GM23338 (cell line): Measurements from ENCODE around the gene PA2G4. TPM values are rescaled to one million over a fixed set of nuclear protein-coding genes. Genes with fewer than 3 reads are reported as not detected.
A peak's percentile ranks its signal among the peaks of the same experiment; 100 is the strongest.

ENCODE experiments used
- ATAC-seq: fragments of 200-7000 bp; cut with Tn5 transposase; 3 replicates; pipeline ENCODE4 v1.9.1; 2020
- DNase-seq: peaks from one replicate; pipeline ENCODE4 v3.0.0-alpha.2; 2015; ENCODE audit warnings: low spot score
- H2AFZ ChIP-seq: fragments of 200-600 bp; sonication (generic); 2 replicates; pipeline ENCODE4 v1.8.0; 2016; ENCODE audit warnings: antibody characterized with exemption, mild to moderate bottlenecking, moderate library complexity
- H3F3A ChIP-seq: fragments of 200-600 bp; sonication (generic); replicated peaks from 2 replicates; pipeline ENCODE4 v1.8.0; 2017; ENCODE audit warnings: antibody characterized with exemption, mixed run types, low read depth
- H3K27ac ChIP-seq: fragments of 200-600 bp; sonication (generic); 2 replicates; pipeline ENCODE4 v1.6.1; 2016; ENCODE audit warnings: low read depth
- H3K27me3 ChIP-seq: fragments of 200-600 bp; sonication (generic); 2 replicates; pipeline ENCODE4 v1.8.0; 2016; ENCODE audit warnings: mild to moderate bottlenecking, mixed run types, moderate library complexity; ENCODE audit not compliant: insufficient read depth
- H3K36me3 ChIP-seq: fragments of 200-600 bp; sonication (generic); 2 replicates; pipeline ENCODE4 v1.8.0; 2016; ENCODE audit warnings: mild to moderate bottlenecking; ENCODE audit not compliant: insufficient read depth
- H3K4me1 ChIP-seq: fragments of 200-600 bp; sonication (generic); 2 replicates; pipeline ENCODE4 v1.8.0; 2016; ENCODE audit warnings: mild to moderate bottlenecking, moderate library complexity; ENCODE audit not compliant: insufficient read depth
- H3K4me2 ChIP-seq: fragments of 200-600 bp; sonication (generic); 2 replicates; pipeline ENCODE4 v1.7.1; 2017; ENCODE audit warnings: mixed run types
- H3K4me3 ChIP-seq: fragments of 200-600 bp; sonication (generic); 2 replicates; pipeline ENCODE4 v1.6.1; 2016; ENCODE audit warnings: mixed run types
- H3K79me2 ChIP-seq: fragments of 200-600 bp; sonication (generic); replicated peaks from 2 replicates; pipeline ENCODE4 v1.8.0; 2017; ENCODE audit warnings: mild to moderate bottlenecking; ENCODE audit not compliant: insufficient read depth
- H3K9me2 ChIP-seq: fragments of 200-600 bp; sonication (generic); 2 replicates; pipeline ENCODE4 v1.8.0; 2017; ENCODE audit not compliant: insufficient read depth
- H4K20me1 ChIP-seq: fragments of 200-600 bp; sonication (generic); replicated peaks from 2 replicates; pipeline ENCODE4 v1.8.0; 2017; ENCODE audit warnings: mild to moderate bottlenecking; ENCODE audit not compliant: insufficient read depth
- H3K27ac Mint-ChIP-seq: 2 replicates; pipeline ENCODE4 v1.8.0; 2020; ENCODE audit warnings: inconsistent platforms, mild to moderate bottlenecking, moderate library complexity, mixed read lengths
- H3K27me3 Mint-ChIP-seq: 3 replicates; pipeline ENCODE4 v1.8.0; 2022; ENCODE audit warnings: low read depth, mild to moderate bottlenecking, moderate library complexity, mixed read lengths, inconsistent platforms; ENCODE audit not compliant: insufficient read depth, poor library complexity
- H3K36me3 Mint-ChIP-seq: 3 replicates; pipeline ENCODE4 v1.8.0; 2021; ENCODE audit warnings: low read depth, mild to moderate bottlenecking, inconsistent platforms, moderate library complexity, mixed read lengths
- H3K4me1 Mint-ChIP-seq: 3 replicates; pipeline ENCODE4 v1.8.0; 2020; ENCODE audit warnings: mild to moderate bottlenecking, inconsistent platforms, mixed read lengths
- H3K4me3 Mint-ChIP-seq: 3 replicates; pipeline ENCODE4 v1.8.0; 2021; ENCODE audit warnings: moderate library complexity, mild to moderate bottlenecking, inconsistent platforms, mixed read lengths
- H3K9me3 Mint-ChIP-seq: 3 replicates; pipeline ENCODE4 v1.8.0; 2020; ENCODE audit warnings: moderate library complexity, mild to moderate bottlenecking, inconsistent platforms, mixed read lengths
- POLR2AphosphoS5 ChIP-seq: IDR thresholded peaks from 2 replicates; pipeline ENCODE4 v1.6.1; 2016; ENCODE audit warnings: antibody characterized with exemption, low read depth
- ZNF114 ChIP-seq: fragments of 250-450 bp; sonication (Bioruptor Pico); IDR thresholded peaks from 2 replicates; pipeline ENCODE4 v1.5.0; 2020; ENCODE audit warnings: mild to moderate bottlenecking, moderate library complexity
- polyA plus RNA-seq: library from polyadenylated mRNA; unstranded; fragments of >200 nt; fragmentation: Nextera tagmentation; extraction: Ambion mirVana; gene quantifications from 2 replicates; pipeline ENCODE4 v1.2.1, GENCODE V29; 2016
- total RNA-seq: library from RNA; depleted of rRNA; stranded (reverse); fragments of >200 nt; shearing (Covaris generic); gene quantifications from 2 replicates; pipeline ENCODE4 v1.2.3, GENCODE V29; 2014
- TF ChIP-seq, protein P1 (sequence below): fragments of 250-450 bp; sonication (Bioruptor Pico); IDR thresholded peaks from 2 replicates; pipeline ENCODE4 v1.5.0; 2020; ENCODE audit warnings: mild to moderate bottlenecking, moderate library complexity
- TF ChIP-seq, protein P2 (sequence below), 2 experiments: fragments of 200-600 bp in 1 of 2; sonication (generic) in 1 of 2; conservative IDR thresholded peaks; 2 replicates each; pipeline versions ENCODE4 v1.5.1 to v1.6.1; 2016 to 2017; ENCODE audit warnings: antibody characterized with exemption in 2 of 2, low read depth in 2 of 2, mild to moderate bottlenecking in 2 of 2, moderate library complexity in 1 of 2

The PA2G4 gene
- total and polyA plus RNA-seq, 2 experiments from 2014 or later = 237 to 373 TPM

- H3K4me2 ChIP-seq = peak overlapping the region; percentile 89
- H3K9me2 ChIP-seq = no peaks in the 10 kb centered on the region
- ATAC-seq = peak; percentile 87
- peaks cover 13% of the 10 kb centered on the region; the same call in 1 of the 2 replicates for H3K79me2 ChIP-seq
- peak overlapping the region; percentile 98 for H3K27ac ChIP-seq
- peaks cover 17% of the 10 kb centered on the region for H3K4me1 ChIP-seq
- peak overlapping the region; percentile 90 for H3K4me3 ChIP-seq
- H3K4me3 Mint-ChIP-seq = peak overlapping the region; percentile 96
- no peaks in the 10 kb centered on the region; the same call in 2 of the 3 replicates for H3K9me3 Mint-ChIP-seq
- H3K36me3 Mint-ChIP-seq = peaks cover 18% of the 10 kb centered on the region
- peak overlapping the region; percentile 79 for H2AFZ ChIP-seq
- no peaks in the 10 kb centered on the region for H3K27me3 ChIP-seq
- peaks cover 14% of the 10 kb centered on the region for H3K27me3 Mint-ChIP-seq
- TF ChIP-seq, protein P1, sequence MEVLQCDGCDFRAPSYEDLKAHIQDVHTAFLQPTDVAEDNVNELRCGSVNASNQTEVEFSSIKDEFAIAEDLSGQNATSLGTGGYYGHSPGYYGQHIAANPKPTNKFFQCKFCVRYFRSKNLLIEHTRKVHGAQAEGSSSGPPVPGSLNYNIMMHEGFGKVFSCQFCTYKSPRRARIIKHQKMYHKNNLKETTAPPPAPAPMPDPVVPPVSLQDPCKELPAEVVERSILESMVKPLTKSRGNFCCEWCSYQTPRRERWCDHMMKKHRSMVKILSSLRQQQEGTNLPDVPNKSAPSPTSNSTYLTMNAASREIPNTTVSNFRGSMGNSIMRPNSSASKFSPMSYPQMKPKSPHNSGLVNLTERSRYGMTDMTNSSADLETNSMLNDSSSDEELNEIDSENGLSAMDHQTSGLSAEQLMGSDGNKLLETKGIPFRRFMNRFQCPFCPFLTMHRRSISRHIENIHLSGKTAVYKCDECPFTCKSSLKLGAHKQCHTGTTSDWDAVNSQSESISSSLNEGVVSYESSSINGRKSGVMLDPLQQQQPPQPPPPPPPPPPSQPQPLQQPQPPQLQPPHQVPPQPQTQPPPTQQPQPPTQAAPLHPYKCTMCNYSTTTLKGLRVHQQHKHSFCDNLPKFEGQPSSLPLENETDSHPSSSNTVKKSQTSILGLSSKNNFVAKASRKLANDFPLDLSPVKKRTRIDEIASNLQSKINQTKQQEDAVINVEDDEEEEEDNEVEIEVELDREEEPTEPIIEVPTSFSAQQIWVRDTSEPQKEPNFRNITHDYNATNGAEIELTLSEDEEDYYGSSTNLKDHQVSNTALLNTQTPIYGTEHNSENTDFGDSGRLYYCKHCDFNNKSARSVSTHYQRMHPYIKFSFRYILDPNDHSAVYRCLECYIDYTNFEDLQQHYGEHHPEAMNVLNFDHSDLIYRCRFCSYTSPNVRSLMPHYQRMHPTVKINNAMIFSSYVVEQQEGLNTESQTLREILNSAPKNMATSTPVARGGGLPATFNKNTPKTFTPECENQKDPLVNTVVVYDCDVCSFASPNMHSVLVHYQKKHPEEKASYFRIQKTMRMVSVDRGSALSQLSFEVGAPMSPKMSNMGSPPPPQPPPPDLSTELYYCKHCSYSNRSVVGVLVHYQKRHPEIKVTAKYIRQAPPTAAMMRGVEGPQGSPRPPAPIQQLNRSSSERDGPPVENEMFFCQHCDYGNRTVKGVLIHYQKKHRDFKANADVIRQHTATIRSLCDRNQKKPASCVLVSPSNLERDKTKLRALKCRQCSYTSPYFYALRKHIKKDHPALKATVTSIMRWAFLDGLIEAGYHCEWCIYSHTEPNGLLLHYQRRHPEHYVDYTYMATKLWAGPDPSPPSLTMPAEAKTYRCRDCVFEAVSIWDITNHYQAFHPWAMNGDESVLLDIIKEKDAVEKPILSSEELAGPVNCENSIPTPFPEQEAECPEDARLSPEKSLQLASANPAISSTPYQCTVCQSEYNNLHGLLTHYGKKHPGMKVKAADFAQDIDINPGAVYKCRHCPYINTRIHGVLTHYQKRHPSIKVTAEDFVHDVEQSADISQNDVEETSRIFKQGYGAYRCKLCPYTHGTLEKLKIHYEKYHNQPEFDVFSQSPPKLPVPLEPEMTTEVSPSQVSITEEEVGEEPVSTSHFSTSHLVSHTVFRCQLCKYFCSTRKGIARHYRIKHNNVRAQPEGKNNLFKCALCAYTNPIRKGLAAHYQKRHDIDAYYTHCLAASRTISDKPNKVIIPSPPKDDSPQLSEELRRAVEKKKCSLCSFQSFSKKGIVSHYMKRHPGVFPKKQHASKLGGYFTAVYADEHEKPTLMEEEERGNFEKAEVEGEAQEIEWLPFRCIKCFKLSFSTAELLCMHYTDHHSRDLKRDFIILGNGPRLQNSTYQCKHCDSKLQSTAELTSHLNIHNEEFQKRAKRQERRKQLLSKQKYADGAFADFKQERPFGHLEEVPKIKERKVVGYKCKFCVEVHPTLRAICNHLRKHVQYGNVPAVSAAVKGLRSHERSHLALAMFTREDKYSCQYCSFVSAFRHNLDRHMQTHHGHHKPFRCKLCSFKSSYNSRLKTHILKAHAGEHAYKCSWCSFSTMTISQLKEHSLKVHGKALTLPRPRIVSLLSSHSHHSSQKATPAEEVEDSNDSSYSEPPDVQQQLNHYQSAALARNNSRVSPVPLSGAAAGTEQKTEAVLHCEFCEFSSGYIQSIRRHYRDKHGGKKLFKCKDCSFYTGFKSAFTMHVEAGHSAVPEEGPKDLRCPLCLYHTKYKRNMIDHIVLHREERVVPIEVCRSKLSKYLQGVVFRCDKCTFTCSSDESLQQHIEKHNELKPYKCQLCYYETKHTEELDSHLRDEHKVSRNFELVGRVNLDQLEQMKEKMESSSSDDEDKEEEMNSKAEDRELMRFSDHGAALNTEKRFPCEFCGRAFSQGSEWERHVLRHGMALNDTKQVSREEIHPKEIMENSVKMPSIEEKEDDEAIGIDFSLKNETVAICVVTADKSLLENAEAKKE (CRISPR knock-in tag) = no peak
- TF ChIP-seq ZNF114 (no peak), POLR2AphosphoS5 (no peak)
- TF ChIP-seq, protein P2, sequence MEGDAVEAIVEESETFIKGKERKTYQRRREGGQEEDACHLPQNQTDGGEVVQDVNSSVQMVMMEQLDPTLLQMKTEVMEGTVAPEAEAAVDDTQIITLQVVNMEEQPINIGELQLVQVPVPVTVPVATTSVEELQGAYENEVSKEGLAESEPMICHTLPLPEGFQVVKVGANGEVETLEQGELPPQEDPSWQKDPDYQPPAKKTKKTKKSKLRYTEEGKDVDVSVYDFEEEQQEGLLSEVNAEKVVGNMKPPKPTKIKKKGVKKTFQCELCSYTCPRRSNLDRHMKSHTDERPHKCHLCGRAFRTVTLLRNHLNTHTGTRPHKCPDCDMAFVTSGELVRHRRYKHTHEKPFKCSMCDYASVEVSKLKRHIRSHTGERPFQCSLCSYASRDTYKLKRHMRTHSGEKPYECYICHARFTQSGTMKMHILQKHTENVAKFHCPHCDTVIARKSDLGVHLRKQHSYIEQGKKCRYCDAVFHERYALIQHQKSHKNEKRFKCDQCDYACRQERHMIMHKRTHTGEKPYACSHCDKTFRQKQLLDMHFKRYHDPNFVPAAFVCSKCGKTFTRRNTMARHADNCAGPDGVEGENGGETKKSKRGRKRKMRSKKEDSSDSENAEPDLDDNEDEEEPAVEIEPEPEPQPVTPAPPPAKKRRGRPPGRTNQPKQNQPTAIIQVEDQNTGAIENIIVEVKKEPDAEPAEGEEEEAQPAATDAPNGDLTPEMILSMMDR (conservative IDR thresholded peaks at IDR 0.05; ENCODE audit: low read depth in 2 of 2) = peak; percentile 15 to 63; a peak in 2 of 4 replicates
- DNase-seq = peak; percentile 90
- peaks cover 21% of the 10 kb centered on the region for H3K4me1 Mint-ChIP-seq
- H3F3A ChIP-seq = peaks cover 19% of the 10 kb centered on the region
- peak overlapping the region; percentile 98 for H3K27ac Mint-ChIP-seq
- H4K20me1 ChIP-seq = no peaks in the 10 kb centered on the region
- 0 out of 2 replicates have a peak, but pooled peaks cover 2% of the 10 kb centered on the region for H3K36me3 ChIP-seq
Observed at GRCh38 chr12:56151672-56152131, 47.3 kb downstream of the PA2G4 start.
